Peyer's patch (tissue), 4 donors: Measurements from ENCODE around the gene DNMT3A. TPM values are rescaled to one million over a fixed set of nuclear protein-coding genes. Genes with fewer than 3 reads are reported as not detected.

Experiments used
- DNase-seq, 3 donors: peaks; one replicate each; pipeline ENCODE4 v3.0.0-alpha.2; 2017 to 2019
- H3K27ac ChIP-seq, 4 donors: fragments of 200-600 bp; sonication (generic); one replicate each; pipeline ENCODE4 v1.5.1; 2016 to 2019
- H3K27me3 ChIP-seq, 2 donors: fragments of 200-600 bp; sonication (generic); one replicate each; pipeline ENCODE4 v1.5.1; 2019
- H3K36me3 ChIP-seq, 3 donors: fragments of 200-600 bp; sonication (generic); one replicate each; pipeline ENCODE4 v1.5.1; 2016 to 2019
- H3K4me1 ChIP-seq, 4 donors: fragments of 200-600 bp; sonication (generic); one replicate each; pipeline ENCODE4 v1.5.1; 2016 to 2019
- H3K4me3 ChIP-seq, 4 donors: fragments of 200-600 bp; sonication (generic); 1 replicate in 3 of 4; 2 replicates in 1 of 4; pipeline ENCODE4 v1.5.1; 2016 to 2019; ENCODE audit warnings: mild to moderate bottlenecking in 1 of 4
- H3K9me3 ChIP-seq, 4 donors: fragments of 200-600 bp; sonication (generic); one replicate each; pipeline ENCODE4 v1.5.1; 2016 to 2019; ENCODE audit warnings: mild to moderate bottlenecking in 1 of 4
- POLR2A ChIP-seq, 2 donors: fragments of 450-650 bp; IDR thresholded peaks; one replicate each; pipeline ENCODE4 v1.5.1; 2017; ENCODE audit warnings: antibody characterized with exemption in 2 of 2, mild to moderate bottlenecking in 2 of 2, moderate library complexity in 2 of 2
- total RNA-seq, 4 donors: library from RNA; depleted of rRNA; stranded (reverse); fragments of >200 nt; gene quantifications; one replicate each; pipeline ENCODE4 v1.1.0, GENCODE V29; 2016
- TF ChIP-seq, protein P1 (sequence below), 6 experiments: fragments of 450-650 bp in 4 of 6; fragments of 200-600 bp in 2 of 6; sonication (generic) in 1 of 6; IDR thresholded peaks; one replicate each; pipeline ENCODE4 v1.5.1; 2017 to 2019; ENCODE audit warnings: antibody characterized with exemption in 6 of 6, mild to moderate bottlenecking in 3 of 6, moderate library complexity in 1 of 6

The DNMT3A gene
- total RNA-seq, 4 donors from 2014 or later: 10.7 to 126 (median 27.7) TPM

DNA sequence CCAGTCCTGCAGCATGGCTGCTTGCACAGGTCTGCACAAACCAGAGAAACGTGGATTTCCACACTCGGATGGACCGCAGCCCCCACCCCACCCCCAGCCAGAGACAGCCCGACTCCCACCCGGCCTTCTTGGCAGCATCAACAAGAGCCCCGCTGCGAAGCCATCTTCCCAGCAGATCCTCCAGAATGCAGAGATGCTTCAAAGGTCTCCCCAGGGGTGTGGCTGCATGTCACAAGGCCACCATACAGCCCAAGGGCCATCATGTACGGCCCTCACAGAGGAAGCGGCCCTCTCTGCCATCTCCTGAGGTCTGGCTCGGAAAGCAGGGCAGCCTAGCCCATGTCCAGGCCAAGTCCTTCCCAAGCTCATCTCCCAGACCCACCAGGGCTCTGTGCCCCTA is 11.5 kb downstream of the DNMT3A start:
- Histone ChIP-seq H3K4me3 (no peak overlapping the region), H3K27me3 (no peaks in the 10 kb centered on the region), H3K27ac (no peak overlapping the region), H3K36me3 (no peaks in the 10 kb centered on the region), H3K4me1 (peaks cover 0 to 9% (median 4%) of the 10 kb centered on the region in 4 donors), H3K9me3 (peaks cover 0 to 8% (median 2%) of the 10 kb centered on the region in 4 donors)
- DNase-seq: no peak
- TF ChIP-seq POLR2A (IDR thresholded peaks at IDR 0.05): no peak
- TF ChIP-seq, protein P1, sequence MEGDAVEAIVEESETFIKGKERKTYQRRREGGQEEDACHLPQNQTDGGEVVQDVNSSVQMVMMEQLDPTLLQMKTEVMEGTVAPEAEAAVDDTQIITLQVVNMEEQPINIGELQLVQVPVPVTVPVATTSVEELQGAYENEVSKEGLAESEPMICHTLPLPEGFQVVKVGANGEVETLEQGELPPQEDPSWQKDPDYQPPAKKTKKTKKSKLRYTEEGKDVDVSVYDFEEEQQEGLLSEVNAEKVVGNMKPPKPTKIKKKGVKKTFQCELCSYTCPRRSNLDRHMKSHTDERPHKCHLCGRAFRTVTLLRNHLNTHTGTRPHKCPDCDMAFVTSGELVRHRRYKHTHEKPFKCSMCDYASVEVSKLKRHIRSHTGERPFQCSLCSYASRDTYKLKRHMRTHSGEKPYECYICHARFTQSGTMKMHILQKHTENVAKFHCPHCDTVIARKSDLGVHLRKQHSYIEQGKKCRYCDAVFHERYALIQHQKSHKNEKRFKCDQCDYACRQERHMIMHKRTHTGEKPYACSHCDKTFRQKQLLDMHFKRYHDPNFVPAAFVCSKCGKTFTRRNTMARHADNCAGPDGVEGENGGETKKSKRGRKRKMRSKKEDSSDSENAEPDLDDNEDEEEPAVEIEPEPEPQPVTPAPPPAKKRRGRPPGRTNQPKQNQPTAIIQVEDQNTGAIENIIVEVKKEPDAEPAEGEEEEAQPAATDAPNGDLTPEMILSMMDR (IDR thresholded peaks at IDR 0.05): no peak

DNA sequence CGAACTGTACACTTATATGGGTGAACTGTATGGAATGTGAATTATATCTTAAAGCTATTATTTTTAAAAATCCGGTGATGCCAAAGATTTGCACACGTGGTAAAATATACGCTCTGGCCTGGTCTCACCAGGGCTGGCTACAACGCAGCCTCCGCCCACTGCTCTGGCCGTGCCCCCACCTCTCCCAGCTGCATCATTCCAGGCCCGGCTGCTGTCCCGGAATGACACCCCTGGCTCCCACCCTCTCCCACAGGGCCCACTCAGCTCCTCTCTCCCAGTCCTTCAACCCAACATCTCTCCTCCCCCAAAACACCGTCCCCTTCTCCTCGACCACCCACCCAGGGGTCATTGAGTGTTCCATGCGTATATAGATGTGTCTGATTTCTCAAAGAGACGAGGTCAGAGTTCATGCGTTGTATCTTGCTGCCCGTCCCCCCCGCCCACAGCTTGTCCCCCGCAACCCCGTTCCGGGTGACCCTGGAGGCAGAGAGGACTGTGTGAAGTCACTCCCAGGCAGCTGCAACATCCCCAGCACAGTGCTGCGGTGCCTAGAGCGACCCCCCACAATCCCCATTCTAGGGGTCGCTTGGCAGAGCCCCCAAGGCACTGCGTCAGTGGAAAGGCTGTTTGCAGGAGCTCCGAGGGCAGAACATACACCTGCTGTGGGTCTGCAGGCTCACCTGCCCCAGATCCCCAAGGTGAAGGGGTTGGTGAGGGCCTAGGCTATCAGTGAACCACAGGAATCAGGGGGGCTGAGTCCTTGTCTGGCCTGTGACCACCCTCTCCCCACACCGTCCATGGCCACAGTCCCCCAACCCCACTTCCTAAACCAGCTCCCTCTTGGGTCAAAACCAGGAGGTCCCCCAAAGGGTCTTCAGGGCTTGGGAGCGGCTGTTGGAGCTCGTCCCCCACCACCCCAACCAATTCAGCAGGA is 13.3 kb downstream of the DNMT3A start:
- no peaks in the 10 kb centered on the region for H3K36me3 ChIP-seq
- H3K4me1 ChIP-seq: peaks cover 0 to 17% (median 0%) of the 10 kb centered on the region in 4 donors
- H3K27ac ChIP-seq: no peak overlapping the region
- no peaks in the 10 kb centered on the region for H3K27me3 ChIP-seq
- DNase-seq: no peak
- peaks cover 0 to 8% (median 2%) of the 10 kb centered on the region in 4 donors for H3K9me3 ChIP-seq
- H3K4me3 ChIP-seq: no peak overlapping the region
- TF ChIP-seq, protein P1 (IDR thresholded peaks at IDR 0.05): no peak
- TF ChIP-seq POLR2A (IDR thresholded peaks at IDR 0.05): no peak

DNA sequence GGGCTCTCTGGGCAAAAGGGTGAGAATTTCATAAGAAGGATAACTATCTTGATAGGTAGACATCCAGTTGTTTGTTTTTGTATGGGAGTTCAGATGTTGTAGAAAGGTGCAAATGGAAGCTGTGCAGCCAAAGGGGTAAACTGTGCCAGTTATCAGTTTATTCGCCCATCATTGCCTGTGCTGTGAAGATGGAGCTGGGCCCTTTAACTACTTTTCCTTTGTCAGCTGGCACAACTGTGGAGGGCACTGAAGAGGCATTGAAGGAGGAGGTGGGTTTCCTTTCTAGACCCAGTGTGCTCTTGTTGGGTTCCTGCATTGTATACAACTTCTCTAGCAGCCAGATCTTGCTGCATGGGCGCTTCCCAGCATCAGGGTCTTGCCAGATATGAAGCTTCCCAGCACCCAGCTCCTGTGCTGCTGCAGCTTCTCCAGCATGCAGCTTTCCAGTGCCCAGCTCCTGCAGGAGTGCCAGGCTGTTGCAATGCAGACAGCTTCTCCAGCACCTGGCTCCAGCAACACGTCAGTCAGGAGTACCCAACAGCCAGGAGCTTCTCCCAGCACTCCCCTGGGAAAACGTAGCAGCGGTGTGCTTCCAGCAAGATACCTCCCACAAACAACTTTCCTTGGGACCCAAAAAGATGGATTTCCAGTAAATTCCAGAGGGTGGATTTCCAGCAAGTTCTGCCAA is 15.3 kb downstream of the DNMT3A start:
- no peak for DNase-seq
- H3K36me3 ChIP-seq: no peaks in the 10 kb centered on the region
- no peak overlapping the region for H3K4me3 ChIP-seq
- peaks cover 0 to 17% (median 0%) of the 10 kb centered on the region in 4 donors for H3K4me1 ChIP-seq
- TF ChIP-seq, protein P1 (IDR thresholded peaks at IDR 0.05): no peak
- no peak for TF ChIP-seq POLR2A (IDR thresholded peaks at IDR 0.05)
- no peak overlapping the region for H3K27ac ChIP-seq
- H3K27me3 ChIP-seq: no peaks in the 10 kb centered on the region
- H3K9me3 ChIP-seq: peaks cover 0 to 8% (median 2%) of the 10 kb centered on the region in 4 donors

DNA sequence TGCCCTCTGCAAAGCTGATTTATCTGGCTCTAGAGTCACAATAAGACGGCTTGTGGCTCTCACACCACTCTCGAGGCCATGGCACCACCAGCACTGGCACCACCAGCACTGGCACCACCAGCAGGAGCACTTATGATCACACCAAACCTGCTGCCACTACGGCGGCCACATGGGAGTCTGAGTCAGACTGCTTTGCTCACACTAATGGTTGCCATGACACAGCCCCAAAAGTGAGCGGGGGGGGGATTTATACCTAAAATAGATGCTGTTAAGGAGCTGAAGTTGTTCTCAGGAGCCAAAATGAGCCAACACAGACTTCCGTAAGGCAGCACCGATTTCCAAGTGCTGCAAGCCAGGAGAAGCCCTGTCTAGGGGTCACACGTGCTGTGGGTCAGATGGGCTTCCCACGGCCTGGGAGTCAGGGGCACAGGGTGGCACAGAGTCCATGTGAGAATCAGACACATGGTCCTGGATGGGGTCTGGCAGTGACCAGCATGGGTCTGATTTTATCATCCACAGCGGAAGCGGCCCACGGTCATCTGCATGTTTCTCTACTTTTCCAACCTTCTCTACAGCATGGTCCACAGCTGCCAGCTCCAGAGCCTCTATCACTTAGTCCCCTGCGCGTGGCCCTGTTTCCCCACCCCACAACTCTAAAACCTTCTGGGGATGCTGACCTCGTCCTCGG is 16.7 kb downstream of the DNMT3A start:
- no peak for TF ChIP-seq POLR2A (IDR thresholded peaks at IDR 0.05)
- TF ChIP-seq, protein P1 (IDR thresholded peaks at IDR 0.05): no peak
- Histone ChIP-seq H3K4me3 (no peak overlapping the region), H3K9me3 (peaks cover 0 to 8% (median 2%) of the 10 kb centered on the region in 4 donors), H3K27ac (peak overlapping the region in 1 of 4 donors; percentile 24), H3K4me1 (peaks cover 0 to 13% (median 0%) of the 10 kb centered on the region in 4 donors), H3K27me3 (no peaks in the 10 kb centered on the region), H3K36me3 (no peaks in the 10 kb centered on the region)
- DNase-seq: no peak

DNA sequence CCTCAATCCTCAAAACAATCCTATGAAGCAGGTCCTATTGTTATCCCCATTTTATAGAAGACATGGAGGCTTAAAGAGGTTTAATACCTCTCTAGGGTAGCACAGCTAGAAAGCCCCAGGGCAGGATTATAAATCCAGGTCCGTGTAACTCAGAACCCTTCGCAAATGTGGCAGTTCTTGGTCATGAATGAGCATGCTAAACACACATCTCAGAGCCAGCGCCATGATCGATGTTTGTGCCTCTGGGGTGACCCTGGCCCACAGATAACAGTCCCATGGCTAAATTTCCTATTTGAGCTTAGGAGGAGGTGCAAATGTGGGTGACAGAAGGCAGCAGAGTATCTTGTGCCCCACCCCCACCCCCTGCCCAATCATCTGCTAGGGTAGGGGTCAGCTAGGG is 17.5 kb downstream of the DNMT3A start:
- DNase-seq: no peak
- H3K4me1 ChIP-seq: peaks cover 0 to 11% (median 0%) of the 10 kb centered on the region in 4 donors
- TF ChIP-seq, protein P1 (IDR thresholded peaks at IDR 0.05): no peak
- TF ChIP-seq POLR2A (IDR thresholded peaks at IDR 0.05): no peak
- H3K9me3 ChIP-seq: peaks cover 0 to 8% (median 2%) of the 10 kb centered on the region in 4 donors
- H3K27ac ChIP-seq: no peak overlapping the region
- no peaks in the 10 kb centered on the region for H3K27me3 ChIP-seq
- H3K4me3 ChIP-seq: no peak overlapping the region
- no peaks in the 10 kb centered on the region for H3K36me3 ChIP-seq
